NOMO-1 treated with dmso at 0.1 percent for 144 hours (cell line): ENCODE data around the gene WIPI1.

Experiments used
- DNase-seq: peaks from one replicate; lab custom pipeline; 2025; ENCODE audit not compliant: unreplicated experiment; lab: John Stamatoyannopoulos, UW

The WIPI1 gene

DNA sequence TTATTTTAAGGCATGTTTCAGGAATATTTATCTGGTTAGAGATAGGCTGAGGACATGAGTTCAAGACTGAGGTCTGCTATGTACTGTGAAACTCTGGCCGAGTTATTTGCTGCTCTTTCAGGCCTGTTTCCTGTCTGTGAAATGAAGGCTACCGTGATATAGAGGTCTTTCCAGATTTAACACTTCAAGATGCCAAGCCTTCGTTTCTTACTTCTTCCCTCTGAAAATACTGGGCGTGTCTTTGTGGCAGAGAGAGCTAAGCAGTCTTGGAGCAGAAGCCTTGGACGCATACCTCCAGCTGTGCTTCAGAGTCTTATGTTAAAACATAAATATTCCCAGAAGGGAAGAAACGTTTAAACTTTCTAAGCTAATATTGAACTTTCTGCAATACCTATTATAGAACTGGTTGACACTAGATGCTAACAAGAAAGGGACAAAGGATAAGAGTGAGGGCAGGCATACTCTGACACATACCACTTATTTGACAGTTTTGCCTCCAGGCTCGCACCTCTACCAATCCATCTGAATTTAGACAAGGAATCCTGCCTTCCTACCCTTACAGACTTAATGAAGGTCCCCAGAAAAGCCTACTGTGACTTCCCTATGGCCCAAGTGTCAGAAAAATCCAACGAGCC, 17.5 kb downstream of the WIPI1 start:
- DNase-seq, result no peak

DNA sequence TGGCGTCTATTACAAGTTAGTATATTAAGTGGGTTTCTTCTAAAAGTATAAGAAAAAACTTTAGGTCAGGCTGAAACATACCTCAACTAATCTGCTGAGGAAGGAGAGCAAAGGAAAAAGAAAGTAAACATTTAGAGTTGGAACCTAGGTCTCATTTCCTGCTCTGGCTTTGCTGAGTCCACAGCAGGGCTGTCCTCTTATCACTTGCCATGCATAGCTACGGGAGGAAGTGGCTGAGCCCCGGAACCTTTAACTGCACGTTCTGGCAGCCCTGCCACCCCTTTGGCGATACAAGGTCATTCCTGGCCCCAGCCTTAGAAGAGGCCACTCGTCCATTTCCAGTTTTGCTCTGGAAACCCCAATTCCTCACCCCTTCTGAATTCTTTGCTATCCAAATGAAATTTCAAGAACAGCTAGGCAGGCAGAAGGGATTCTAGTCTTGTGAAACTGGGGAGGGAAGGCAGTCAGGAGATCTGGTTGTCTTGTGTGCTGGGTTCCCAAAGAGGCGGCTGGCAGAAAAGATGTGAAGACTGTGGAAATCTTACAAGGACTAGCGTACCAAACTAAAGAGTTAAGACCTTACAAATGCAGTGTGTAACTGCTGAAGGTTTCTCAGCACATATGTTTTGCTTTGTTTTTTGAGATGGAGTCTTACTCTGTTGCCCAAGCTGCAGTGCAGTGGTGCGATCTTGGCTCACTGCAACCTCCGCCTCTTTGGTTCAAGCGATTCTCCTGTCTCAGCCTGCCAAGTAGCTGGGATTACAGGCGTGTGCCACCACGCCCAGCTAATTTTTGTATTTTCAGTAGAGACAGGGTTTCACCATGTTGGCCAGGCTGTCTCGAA, 19.1 kb downstream of the WIPI1 start:
- peak; percentile 46 for DNase-seq

DNA sequence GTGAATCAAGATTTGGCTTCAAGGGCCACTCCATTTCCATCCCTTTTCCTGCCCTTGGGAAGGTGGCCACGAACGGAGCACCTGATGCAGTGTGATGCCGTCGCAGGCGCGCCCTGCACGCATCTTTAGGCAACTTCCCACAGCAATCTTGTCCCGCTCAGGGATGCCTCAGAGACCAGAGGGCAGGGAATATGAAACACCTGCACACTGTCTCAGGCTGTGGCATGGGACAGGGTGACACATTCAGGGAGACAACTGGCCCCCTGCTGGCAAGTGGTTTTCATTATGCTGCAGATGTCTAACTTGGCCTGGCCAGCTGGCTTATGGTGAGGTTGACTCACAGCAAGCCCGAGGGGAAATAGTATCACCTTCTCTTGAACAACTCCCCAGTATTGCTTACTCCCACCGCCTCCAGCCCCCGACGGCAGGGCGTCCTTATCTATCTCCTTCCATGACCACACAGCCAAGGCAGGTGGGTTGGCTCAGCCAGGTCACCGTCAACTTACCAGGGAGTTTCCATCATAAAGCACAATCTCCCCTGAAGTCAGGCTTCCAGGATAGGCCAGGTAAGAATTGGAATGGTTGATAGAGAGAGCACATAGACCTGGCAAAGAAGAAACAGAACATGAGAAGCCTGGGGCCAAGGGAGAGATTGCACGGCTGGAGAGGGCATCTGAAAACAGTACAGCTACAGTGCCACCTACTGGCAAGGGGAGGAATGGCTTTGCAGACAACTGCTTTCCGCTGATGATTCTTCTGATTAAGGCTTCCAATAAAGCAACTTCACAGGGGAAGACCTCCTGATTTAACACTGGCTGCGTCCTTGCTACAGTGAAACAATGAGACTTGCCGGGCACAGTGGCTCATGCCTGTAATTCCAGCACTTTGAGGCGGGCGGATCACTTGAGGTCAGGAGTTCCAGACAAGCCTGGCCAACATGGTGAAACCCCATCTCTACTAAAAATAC, 21.1 kb downstream of the WIPI1 start:
- DNase-seq, result peak; percentile 57

DNA sequence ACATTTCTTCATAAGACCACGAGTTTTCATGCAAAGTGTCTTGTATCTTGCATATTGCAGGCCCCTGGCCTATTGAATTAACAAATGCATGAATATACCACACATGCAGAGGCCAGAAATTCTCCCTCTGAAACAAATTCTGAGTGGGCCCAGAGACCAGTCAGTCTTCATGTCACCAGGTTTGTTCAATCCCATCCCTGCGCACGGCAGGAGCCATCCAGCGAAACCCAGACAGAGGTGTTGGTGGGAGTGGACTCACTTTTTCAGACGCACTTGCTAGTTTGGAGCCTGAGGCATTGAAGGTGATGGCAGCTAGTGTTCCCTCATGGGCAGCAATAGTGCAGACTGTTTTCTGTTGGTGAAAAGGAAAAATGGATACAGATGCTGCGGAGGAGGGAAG, 21.9 kb downstream of the WIPI1 start:
- DNase-seq, result no peak

DNA sequence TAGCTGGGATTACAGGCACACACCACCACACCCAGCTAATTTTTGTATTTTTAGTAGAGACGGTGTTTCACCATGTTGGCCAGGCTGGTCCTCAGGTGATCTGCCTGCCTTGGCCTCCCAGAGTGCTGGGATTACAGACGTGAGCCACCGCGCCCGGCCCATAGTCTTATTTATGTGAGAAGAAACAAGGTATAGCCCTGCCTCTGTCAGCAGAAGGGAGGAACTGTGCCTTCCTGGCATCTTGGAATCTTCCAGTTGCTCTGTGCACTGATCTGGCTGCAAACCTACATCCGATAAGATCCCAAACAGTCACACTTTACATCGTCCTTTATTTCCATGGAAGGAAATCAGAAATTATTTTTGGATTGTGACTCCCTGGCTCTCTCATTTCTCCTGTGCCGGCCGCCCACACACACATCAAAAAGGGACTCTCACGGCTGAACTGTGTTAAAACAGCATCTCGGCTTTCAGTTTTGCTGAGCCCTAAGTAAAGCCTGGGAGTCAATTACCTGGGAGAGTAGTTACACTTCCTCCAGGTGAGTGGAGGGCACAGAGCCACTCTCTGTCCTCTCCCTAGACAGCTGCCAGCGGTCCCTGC, 23.3 kb downstream of the WIPI1 start:
- no peak for DNase-seq

DNA sequence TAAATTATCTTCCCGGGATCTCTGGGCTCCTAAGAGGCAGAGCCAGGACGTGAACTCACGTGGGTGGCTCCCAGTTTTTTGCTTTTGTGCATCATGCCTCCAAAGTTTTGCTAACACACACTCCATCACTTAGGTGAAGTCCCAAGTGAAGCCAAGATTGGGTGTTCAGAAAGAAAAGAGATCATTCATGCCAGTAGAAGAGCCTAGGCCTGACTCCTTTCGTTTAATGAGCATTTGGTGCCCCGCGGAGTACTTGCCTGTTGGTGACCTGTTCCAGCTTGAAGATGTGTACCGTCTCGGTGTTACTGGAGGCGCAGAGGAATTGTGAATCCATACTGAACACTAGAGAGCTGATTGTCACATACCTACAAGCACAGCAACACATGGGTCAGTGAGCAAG, 24.1 kb downstream of the WIPI1 start:
- DNase-seq, result no peak

DNA sequence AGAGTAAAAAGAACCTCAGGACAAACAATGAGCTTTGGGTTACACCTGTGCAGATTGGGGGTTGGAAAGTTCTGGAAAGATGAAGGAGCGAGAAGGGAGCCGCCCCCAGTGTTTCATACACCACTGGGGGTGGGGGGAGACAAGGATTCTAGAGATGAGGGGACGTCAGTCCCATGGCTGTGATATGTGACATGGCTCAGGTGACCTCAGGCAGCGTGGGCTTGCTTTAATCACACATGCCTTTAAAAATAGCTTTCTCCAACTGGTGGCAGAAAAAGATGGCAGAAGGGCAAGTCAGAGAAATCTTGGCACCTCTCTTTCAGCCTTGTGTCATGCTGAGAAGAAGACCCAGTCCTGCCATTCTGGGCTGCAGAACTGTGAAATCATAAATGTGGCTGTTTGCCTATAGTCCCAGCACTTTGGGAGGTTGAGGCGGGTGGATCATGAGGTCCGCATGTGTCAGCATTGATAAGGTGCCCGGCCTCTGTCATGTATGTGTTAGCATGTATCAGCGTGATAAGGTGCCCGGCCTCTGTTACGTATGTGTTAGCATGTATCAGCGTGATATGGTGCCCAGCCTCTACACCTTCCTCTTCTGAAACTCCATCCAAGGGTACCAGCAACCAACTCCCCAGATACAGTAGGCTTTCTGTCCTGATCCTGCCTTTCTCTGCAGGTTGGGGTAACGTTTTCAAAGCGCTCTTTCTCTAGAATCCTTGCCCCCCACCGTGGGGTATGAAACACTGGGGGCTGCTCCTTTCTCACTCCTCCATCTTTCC, 25.0 kb downstream of the WIPI1 start:
- no peak for DNase-seq

DNA sequence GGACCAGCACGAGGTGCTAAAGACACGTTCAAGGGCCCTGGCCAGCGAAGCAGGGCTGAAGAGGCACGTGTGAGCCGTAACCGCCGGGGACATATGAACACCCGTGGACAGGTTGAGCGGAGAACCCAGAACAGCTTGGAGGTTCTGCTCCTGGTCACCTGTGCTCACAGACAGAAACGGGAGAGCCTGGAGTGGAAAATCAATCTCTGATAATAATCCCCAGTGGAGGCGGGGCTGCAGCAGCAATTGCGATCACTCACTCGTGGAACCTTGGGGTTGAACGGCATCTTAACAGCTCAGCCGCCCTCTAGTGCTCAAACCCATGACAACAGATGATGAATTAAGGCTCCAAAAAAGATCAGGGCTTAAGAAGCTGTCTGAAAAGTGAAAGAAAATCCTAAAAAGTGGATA, 25.6 kb downstream of the WIPI1 start:
- no peak for DNase-seq

DNA sequence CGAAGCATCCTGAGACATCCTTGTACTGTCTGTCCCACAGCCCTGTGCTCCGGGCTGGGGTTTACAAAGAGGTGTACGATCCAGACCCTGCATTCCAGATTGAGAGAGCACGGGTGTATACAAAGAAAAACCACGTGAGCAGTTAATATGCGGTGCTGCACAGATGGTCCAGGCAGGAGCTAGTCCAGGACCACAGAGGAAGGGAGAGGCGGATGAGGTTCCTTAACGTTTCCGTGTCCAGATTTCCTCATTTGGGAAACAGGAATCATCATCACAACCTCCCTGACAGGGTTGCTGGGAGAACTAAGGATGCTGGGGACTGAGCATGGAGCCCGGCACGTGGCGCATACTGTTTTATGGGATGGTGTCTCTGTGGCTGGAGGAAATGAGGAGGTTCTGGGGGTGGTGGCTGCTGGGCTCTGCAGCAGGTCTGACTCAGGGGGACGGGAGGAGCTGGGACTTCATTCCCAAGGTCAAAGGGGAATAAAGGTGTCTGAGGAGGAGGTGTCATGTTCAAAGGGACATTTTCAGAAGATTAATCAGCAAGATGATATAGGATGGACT, 26.2 kb downstream of the WIPI1 start:
- no peak for DNase-seq

DNA sequence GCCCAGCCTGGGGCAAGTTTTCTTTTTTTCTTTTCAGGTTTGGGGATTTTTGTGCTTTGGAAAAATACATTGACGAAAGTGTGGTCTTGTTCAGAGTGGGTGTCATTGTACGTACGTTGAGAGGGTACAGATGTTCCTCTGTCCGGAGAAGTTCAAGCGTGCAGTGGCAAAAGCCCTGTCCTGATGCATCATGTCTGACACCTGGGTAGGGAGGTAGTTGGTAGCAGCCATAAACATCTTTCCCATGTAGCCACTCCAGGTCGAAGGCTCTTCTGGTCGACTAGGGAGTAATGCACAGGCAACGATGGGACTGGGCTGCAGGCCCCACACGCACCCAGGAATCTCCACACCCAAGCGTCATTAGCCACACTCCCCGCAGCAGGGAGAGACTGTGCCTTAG, 27.4 kb downstream of the WIPI1 start:
- DNase-seq, result no peak

DNA sequence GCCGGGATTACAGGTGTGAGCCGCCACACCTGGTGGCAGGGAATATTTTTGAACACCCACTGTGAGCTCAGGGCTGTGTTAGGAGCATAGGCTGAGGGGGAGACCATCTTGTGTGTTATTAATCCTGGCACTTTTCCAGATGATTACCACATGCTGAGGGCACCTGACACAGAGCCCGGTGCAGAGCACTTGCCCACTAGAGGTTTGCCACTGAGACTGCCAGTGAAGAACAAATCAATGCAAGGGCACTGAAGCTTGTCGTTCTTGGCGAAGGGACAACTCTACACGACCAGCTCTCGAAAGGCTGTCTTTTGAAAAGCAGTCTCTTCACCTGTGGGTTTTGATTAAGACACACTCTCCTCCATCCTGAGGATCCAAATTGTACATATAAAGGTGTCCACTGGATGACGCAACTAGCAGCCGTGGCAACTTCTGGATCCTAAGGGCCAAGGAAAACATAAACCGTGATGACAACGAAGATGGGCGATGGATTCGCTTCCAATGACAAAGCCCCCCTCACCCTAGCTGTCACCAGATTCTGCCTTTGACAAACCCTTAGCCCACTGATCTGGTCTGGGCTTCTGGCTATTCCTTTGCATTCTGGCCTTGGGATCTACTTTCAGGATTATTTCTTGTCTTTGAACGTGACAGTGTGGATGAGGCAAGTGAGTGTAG, 28.7 kb downstream of the WIPI1 start:
- no peak for DNase-seq

DNA sequence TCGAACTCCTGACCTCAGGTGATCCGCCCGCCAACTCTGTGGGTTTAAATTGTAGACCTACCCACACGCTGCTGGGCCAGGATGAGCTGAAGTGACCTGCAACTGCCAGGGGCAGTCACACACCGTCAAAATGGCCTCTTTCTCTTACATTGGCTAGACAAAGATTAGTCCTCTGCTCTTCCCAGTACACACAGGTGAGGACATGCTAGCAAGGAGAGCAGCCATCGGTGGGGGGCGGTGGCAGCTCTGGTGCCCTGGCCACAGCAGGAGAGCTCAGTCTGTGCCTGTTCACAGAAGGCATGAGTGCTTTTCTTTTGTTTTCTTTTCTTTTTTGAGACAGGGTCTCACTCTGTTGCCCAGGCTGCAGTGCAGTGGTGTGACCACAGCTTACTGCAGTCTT, 29.7 kb downstream of the WIPI1 start:
- DNase-seq, result no peak

DNA sequence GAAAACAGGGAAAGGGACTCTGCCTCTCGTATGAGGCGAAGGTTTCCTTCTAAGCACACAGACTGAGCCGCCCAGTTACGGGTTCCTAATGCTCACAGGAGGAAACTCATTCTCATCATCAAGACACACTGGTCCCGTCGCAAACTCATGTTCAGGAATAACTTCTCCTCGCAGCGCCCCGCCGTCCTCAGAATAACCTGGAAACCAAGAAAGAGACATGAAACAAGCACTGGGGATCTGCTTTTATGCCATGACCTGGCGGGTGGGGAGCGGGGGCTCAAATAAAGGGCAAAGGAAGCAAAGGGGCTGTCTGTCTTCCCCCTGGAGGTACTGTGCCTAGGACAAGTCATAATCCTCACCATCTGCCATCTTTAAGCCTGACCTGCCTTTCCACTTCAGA, 31.3 kb downstream of the WIPI1 start:
- no peak for DNase-seq

DNA sequence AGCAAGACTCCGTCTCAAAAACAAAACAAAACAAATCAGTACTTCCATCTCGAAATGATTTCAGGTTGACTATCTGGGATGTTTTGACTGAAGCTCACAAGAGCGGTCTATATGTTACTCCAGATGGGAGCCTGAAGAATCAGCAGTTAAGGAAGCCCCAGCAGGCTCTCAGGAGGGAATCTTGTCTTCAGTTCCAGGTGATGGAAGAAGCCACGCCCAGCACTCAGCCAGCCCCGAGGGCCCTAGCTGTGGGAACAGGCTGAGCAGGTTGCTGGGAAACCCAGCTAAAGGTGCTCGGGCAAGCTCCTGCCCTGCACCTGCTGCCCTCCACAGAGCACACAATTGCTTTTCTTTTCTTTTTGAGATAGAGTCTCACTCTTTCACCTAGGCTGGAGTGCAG, 32.4 kb downstream of the WIPI1 start:
- no peak for DNase-seq

DNA sequence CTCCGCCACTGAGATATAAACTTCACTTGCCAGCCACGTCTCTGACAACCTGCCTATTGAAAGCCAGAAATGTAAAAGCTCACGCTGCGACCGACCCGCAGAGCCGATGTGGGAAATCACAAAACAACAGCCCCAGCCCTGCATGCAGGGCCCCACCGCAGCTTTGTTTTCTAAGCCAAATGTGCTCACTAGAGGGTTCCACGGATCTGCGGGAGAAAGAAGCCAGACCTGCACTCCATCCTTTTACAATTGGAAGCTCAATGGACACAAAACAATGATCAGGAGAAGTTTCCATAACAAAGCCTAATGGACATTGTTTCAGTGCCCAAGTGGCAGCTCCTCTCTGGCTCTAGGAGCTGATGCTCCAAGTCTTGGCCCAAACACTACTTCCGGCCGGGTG, 33.1 kb downstream of the WIPI1 start:
- no peak for DNase-seq

DNA sequence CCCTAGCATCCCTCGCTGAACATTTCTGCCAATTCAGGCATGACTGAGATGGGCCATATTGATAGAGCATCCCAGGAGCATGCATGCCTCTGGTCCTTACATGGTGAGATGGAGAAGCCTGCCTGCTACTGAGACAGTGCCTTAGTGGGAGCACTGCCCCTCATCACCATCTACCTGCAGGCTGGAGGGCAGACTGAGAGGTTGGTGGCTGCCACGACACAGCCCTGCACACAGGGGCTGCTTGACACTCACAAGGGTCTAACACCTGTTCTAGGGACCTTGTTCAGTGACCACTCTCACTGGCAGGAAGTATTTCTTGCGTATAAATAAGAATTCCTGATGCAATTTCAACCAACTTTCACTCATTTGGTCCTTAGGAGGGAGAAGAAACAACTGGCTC, 34.0 kb downstream of the WIPI1 start:
- DNase-seq, result no peak

DNA sequence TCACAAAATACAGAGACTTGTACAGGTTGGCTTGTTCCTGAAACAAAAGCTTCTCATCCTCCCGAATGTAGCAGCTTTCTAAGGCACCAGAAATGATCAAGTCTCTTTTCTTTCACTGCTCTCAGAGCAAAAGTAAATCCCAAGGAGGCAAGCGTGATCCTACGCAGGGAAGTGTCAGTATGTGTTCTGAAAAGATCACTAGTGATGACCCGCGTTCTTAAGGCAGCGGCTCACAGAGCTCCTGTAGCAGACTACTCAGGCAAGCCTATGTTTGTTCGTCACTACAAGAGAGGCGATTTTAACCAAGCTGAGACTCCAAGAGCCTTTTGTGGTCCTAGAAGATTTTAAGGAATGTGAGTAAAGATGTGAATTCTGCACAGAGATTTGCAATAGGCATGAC, 34.5 kb downstream of the WIPI1 start:
- DNase-seq, result no peak

DNA sequence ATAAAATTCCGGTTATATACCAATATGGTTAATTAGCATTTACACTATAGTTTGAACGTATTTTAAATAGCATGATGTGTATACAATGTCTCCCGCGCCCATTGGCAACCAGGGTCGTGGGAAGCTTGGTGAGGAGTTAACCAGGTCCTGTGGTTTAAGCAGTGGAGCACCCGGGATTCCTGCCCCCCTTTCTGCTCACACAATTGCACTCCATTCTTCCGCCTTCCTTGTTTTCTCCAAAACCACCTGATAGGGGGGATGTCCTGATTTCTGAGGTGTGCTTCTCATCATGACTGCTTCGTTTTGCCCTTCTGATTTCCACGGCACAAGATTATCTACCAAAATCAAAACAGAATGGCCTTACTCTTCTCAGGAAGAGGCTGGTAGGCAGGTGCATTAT, 35.8 kb downstream of the WIPI1 start:
- DNase-seq, result no peak

DNA sequence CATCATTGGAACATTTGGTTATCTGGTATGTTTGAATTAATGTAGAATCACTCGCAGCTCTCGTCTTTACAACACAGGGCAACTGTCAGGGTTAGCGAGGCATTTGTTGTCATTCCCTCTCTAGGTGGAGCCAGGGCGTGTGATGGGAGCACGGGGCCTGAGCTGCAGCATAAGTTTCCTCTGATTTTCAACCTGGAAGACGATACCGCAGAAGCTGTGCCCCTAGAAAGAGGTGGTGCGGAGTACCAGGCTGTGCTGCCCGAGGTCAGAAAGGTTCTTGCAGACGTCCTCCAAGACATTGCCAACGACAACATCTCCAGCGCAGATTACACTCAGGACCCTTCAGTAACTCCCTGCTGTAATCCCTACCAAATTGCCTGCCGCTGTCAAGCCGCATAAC, 37.2 kb downstream of the WIPI1 start:
- no peak for DNase-seq

DNA sequence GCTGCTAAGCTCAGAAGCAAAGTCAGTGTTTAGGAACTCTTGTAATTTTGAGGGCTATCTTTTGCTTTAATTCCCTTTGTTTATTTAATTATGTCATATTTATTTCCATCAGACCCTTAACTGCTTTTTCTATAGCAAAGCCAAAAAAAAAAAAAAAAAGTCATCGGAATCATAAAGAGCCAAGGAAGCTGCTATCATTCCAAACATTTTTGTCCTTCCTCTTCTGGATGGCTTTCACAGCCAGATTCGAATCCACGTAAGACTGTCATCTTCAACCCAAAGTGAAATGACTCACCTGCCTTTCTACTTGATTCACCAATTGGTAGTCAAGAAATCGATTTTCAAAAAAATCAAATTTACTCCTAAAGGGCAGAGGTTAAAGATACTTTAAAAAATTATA, 38.4 kb downstream of the WIPI1 start:
- DNase-seq, result no peak
